DOHH2 (cell line): ENCODE results near the gene WDR18.

Source experiments
- H3F3A ChIP-seq: fragments of 200-600 bp; sonication (generic), shearing (Covaris generic); 2 replicates; pipeline ENCODE4 v1.6.0; 2016; ENCODE audit warnings: antibody characterized with exemption, mild to moderate bottlenecking; ENCODE audit not compliant: control insufficient read depth, insufficient read depth
- H3K27ac ChIP-seq: fragments of 200-600 bp; sonication (generic); 2 replicates; pipeline ENCODE4 v1.5.1; 2014; ENCODE audit warnings: low read depth, mild to moderate bottlenecking, low read length, moderate library complexity
- H3K27me3 ChIP-seq: fragments of 200-600 bp; sonication (generic); 2 replicates; pipeline ENCODE4 v1.6.1; 2014; ENCODE audit warnings: mild to moderate bottlenecking, low read length, mixed read lengths; ENCODE audit not compliant: control insufficient read depth
- H3K36me3 ChIP-seq: fragments of 200-600 bp; sonication (generic); 2 replicates; pipeline ENCODE4 v1.6.1; 2014; ENCODE audit warnings: mild to moderate bottlenecking, low read length, moderate library complexity, mixed read lengths; ENCODE audit not compliant: control insufficient read depth
- H3K4me1 ChIP-seq: fragments of 200-600 bp; sonication (generic); 2 replicates; pipeline ENCODE4 v1.6.1; 2014; ENCODE audit warnings: mild to moderate bottlenecking, low read length, mixed read lengths; ENCODE audit not compliant: control insufficient read depth
- H3K4me2 ChIP-seq: fragments of 200-600 bp; sonication (generic); 2 replicates; pipeline ENCODE4 v1.6.0; 2014; ENCODE audit warnings: mild to moderate bottlenecking, low read length, moderate library complexity
- H3K4me3 ChIP-seq: fragments of 200-600 bp; sonication (generic); 2 replicates; pipeline ENCODE4 v1.5.1; 2014; ENCODE audit warnings: mild to moderate bottlenecking, low read length, mixed read lengths
- H3K79me2 ChIP-seq: fragments of 200-600 bp; sonication (generic); 2 replicates; pipeline ENCODE4 v1.6.1; 2014; ENCODE audit warnings: mild to moderate bottlenecking, low read length, mixed read lengths; ENCODE audit not compliant: control insufficient read depth
- H3K9me2 ChIP-seq: fragments of 200-600 bp; sonication (generic); replicated peaks from 2 replicates; pipeline ENCODE4 v1.6.1; 2014; ENCODE audit warnings: mild to moderate bottlenecking, low read length, mixed read lengths; ENCODE audit not compliant: control insufficient read depth
- H3K9me3 ChIP-seq: fragments of 200-600 bp; sonication (generic); 2 replicates; pipeline ENCODE4 v1.6.1; 2014; ENCODE audit warnings: antibody characterized with exemption, low read length, mixed read lengths; ENCODE audit not compliant: control insufficient read depth, insufficient read depth
- H4K20me1 ChIP-seq: fragments of 200-600 bp; sonication (generic); 2 replicates; pipeline ENCODE4 v1.6.0; 2014; ENCODE audit warnings: low read depth, mild to moderate bottlenecking, antibody characterized with exemption, low read length, moderate library complexity; ENCODE audit not compliant: control insufficient read depth, insufficient read depth
- EZH2phosphoT487 ChIP-seq: fragments of 200-600 bp; sonication (generic); IDR thresholded peaks from 2 replicates; pipeline ENCODE4 v1.6.1; 2017; ENCODE audit warnings: borderline replicate concordance, mild to moderate bottlenecking, antibody characterized with exemption, low read length, moderate library complexity, mixed read lengths
- TF ChIP-seq, protein P1 (sequence below): fragments of 200-600 bp; sonication (generic); IDR thresholded peaks from one replicate; pipeline ENCODE4 v1.5.1; 2014; ENCODE audit warnings: antibody characterized with exemption, mild to moderate bottlenecking, low read depth, low read length; ENCODE audit not compliant: poor library complexity, severe bottlenecking

The WDR18 gene

DNA sequence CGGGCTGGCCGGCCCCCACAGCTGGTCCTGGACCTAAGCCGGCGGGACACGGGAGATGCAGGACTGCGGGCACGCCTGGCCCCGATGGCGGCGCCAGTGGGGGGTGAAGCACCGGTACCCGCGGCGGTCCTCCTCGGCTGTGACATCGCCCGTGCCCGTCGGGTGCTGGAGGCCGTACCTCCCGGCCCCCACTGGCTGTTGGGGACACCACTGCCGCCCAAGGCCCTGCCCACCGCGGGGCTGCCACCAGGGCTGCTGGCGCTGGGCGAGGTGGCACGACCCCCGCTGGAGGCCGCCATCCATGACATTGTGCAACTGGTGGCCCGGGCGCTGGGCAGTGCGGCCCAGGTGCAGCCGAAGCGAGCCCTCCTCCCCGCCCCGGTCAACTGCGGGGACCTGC, 19.1 kb downstream of the WDR18 start:
- Histone ChIP-seq H3K27me3 (peaks cover 22% of the 10 kb centered on the region), H3K9me2 (no peaks in the 10 kb centered on the region), H3K4me1 (peaks cover 11% of the 10 kb centered on the region), H3K4me3 (no peak overlapping the region), H4K20me1 (no peaks in the 10 kb centered on the region), H3F3A (no peaks in the 10 kb centered on the region), H3K9me3 (no peaks in the 10 kb centered on the region), H3K4me2 (no peak overlapping the region), H3K79me2 (no peaks in the 10 kb centered on the region), H3K27ac (no peak overlapping the region), H3K36me3 (peaks cover 9% of the 10 kb centered on the region; the same call in 1 of the 2 replicates)
- TF ChIP-seq EZH2phosphoT487, result no peak
- TF ChIP-seq, protein P1, sequence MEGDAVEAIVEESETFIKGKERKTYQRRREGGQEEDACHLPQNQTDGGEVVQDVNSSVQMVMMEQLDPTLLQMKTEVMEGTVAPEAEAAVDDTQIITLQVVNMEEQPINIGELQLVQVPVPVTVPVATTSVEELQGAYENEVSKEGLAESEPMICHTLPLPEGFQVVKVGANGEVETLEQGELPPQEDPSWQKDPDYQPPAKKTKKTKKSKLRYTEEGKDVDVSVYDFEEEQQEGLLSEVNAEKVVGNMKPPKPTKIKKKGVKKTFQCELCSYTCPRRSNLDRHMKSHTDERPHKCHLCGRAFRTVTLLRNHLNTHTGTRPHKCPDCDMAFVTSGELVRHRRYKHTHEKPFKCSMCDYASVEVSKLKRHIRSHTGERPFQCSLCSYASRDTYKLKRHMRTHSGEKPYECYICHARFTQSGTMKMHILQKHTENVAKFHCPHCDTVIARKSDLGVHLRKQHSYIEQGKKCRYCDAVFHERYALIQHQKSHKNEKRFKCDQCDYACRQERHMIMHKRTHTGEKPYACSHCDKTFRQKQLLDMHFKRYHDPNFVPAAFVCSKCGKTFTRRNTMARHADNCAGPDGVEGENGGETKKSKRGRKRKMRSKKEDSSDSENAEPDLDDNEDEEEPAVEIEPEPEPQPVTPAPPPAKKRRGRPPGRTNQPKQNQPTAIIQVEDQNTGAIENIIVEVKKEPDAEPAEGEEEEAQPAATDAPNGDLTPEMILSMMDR, result no peak

DNA sequence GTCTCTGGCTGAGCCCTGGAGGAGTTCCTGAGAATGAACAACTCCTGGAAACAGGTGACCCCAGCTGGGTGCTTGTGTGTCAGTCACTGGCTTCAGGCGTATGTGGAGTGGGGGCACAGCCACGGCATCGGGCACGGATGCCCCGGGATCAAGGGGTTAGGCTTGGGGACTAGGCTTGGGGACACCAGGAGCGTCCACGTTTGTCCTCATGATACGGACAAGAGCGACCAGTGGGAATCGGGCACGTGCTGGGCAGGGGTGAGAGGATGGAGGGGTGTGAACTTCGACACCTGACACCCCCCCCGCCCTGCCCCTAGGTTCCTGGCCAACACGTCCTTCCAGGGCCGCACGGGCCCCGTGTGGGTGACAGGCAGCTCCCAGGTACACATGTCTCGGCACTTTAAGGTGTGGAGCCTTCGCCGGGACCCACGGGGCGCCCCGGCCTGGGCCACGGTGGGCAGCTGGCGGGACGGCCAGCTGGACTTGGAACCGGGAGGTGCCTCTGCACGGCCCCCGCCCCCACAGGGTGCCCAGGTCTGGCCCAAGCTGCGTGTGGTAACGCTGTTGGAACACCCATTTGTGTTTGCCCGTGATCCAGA, 20.2 kb downstream of the WDR18 start:
- peaks cover 14% of the 10 kb centered on the region for H3K36me3 ChIP-seq

DNA sequence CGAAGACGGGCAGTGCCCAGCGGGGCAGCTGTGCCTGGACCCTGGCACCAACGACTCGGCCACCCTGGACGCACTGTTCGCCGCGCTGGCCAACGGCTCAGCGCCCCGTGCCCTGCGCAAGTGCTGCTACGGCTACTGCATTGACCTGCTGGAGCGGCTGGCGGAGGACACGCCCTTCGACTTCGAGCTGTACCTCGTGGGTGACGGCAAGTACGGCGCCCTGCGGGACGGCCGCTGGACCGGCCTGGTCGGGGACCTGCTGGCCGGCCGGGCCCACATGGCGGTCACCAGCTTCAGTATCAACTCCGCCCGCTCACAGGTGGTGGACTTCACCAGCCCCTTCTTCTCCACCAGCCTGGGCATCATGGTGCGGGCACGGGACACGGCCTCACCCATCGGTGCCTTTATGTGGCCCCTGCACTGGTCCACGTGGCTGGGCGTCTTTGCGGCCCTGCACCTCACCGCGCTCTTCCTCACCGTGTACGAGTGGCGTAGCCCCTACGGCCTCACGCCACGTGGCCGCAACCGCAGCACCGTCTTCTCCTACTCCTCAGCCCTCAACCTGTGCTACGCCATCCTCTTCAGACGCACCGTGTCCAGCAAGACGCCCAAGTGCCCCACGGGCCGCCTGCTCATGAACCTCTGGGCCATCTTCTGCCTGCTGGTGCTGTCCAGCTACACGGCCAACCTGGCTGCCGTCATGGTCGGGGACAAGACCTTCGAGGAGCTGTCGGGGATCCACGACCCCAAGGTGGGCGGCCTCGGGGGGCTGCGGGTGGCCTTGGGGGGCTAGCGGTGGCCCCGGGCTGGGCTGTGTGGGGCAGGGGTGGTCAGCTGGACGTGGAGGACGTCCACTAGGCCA, 20.9 kb downstream of the WDR18 start:
- peaks cover 10% of the 10 kb centered on the region for H3K27me3 ChIP-seq
- H3K27ac ChIP-seq, result no peak overlapping the region
- H3K79me2 ChIP-seq, result no peaks in the 10 kb centered on the region
- H3K9me2 ChIP-seq, result no peaks in the 10 kb centered on the region
- no peak overlapping the region for H3K4me3 ChIP-seq
- H4K20me1 ChIP-seq, result no peaks in the 10 kb centered on the region
- TF ChIP-seq EZH2phosphoT487, result no peak
- TF ChIP-seq, protein P1, result no peak
- no peaks in the 10 kb centered on the region for H3K9me3 ChIP-seq
- H3F3A ChIP-seq, result no peaks in the 10 kb centered on the region
- H3K36me3 ChIP-seq, result peaks cover 21% of the 10 kb centered on the region
- H3K4me1 ChIP-seq, result peaks cover 11% of the 10 kb centered on the region
- no peak overlapping the region for H3K4me2 ChIP-seq

More for the DNA sequence above, 20.2 kb downstream of the WDR18 start:
- no peak overlapping the region for H3K4me3 ChIP-seq
- no peaks in the 10 kb centered on the region for H3F3A ChIP-seq
- H3K4me1 ChIP-seq, result peaks cover 11% of the 10 kb centered on the region
- H4K20me1 ChIP-seq, result no peaks in the 10 kb centered on the region
- no peak overlapping the region for H3K4me2 ChIP-seq
- peaks cover 12% of the 10 kb centered on the region for H3K27me3 ChIP-seq
- no peaks in the 10 kb centered on the region for H3K79me2 ChIP-seq
- H3K27ac ChIP-seq, result no peak overlapping the region
- no peaks in the 10 kb centered on the region for H3K9me3 ChIP-seq
- no peaks in the 10 kb centered on the region for H3K9me2 ChIP-seq
- TF ChIP-seq, protein P1, result no peak
- no peak for TF ChIP-seq EZH2phosphoT487
